HepG2 (cell line): ENCODE measurements around the gene CLEC5A. TPM values are rescaled to one million over a fixed set of nuclear protein-coding genes. Genes with fewer than 3 reads are reported as not detected.
"Not testable (repeated sequence)": the region's sequence is repeated elsewhere in the genome, so short reads cannot be mapped to it uniquely, and the experiment has no call there.

Experiments
- ATAC-seq: fragments of 200-7000 bp; cut with Tn5 transposase; 3 replicates; pipeline ENCODE4 v1.9.1; 2020; ENCODE audit warnings: mild to moderate bottlenecking, moderate library complexity
- BruUV-seq: library from RNA; stranded (reverse); fragments of 400-500 nt; replicated peaks from 2 replicates; lab custom pipeline; 2021; lab: Mats Ljungman, UMichigan
- CTCF ChIA-PET: fragments of 300-600 bp; formaldehyde crosslinking; extraction: SDS; loops from one replicate; lab custom pipeline; 2021; ENCODE audit warnings: low total read pairs, inconsistent platforms, low intra/inter-chr PET ratio; lab: Yijun Ruan, JAX
- POLR2A ChIA-PET: fragments of 350-600 bp; sonication (Branson Sonifier 250); formaldehyde crosslinking; loops from one replicate; lab custom pipeline; 2020; ENCODE audit warnings: antibody characterized with exemption, inconsistent platforms; lab: Yijun Ruan, JAX
- DNase-seq: peaks from one replicate; pipeline ENCODE4 v3.0.0-alpha.2; 2015; ENCODE audit warnings: low spot score
- FAIRE-seq: peaks from 3 replicates; lab custom pipeline; 2011; peaks lifted over from hg19 to GRCh38; lab: Jason Lieb, UNC
- H2AFZ ChIP-seq: one replicate; pipeline ENCODE4 v1.6.1; 2011; ENCODE audit warnings: low read length, inconsistent platforms
- H3K27ac ChIP-seq: fragments of 300-600 bp; 3 replicates; pipeline ENCODE4 v1.8.0; 2011; ENCODE audit warnings: mixed run types, mild to moderate bottlenecking, mixed read lengths, low read length, inconsistent platforms; ENCODE audit not compliant: insufficient read depth; ENCODE audit errors: extremely low read length
- H3K27me3 ChIP-seq, 2 experiments: fragments of 200-600 bp in 1 of 2; 2 replicates in 1 of 2; 3 replicates in 1 of 2; pipeline versions ENCODE4 v1.6.0 to v1.8.0; 2011; ENCODE audit warnings: low read length in 2 of 2, mild to moderate bottlenecking in 2 of 2, moderate library complexity in 2 of 2, inconsistent platforms in 1 of 2; ENCODE audit not compliant: insufficient read depth in 2 of 2, control insufficient read depth in 1 of 2
- H3K36me3 ChIP-seq, 2 experiments: fragments of 200-600 bp in 1 of 2; replicated peaks in 1 of 2; 2 replicates in 1 of 2; 3 replicates in 1 of 2; pipeline versions ENCODE4 v1.5.1 to v1.8.0; 2011; ENCODE audit warnings: low read length in 2 of 2, inconsistent platforms in 1 of 2; ENCODE audit not compliant: insufficient read depth in 2 of 2, control insufficient read depth in 1 of 2
- H3K4me1 ChIP-seq: 2 replicates; pipeline ENCODE4 v1.5.1; 2012; ENCODE audit warnings: low read length, inconsistent platforms; ENCODE audit not compliant: insufficient read depth
- H3K4me2 ChIP-seq: 2 replicates; pipeline ENCODE4 v1.6.0; 2011; ENCODE audit warnings: low read depth, low read length, inconsistent platforms
- H3K4me3 ChIP-seq, 3 experiments: fragments of 200-600 bp in 1 of 3; sonication (generic), shearing (Covaris generic) in 1 of 3; replicated peaks in 1 of 3; 2 replicates each; pipeline ENCODE4 v1.5.1; 2011 to 2016; ENCODE audit warnings: low read length in 3 of 3, inconsistent platforms in 2 of 3, low read depth in 2 of 3, mild to moderate bottlenecking in 2 of 3, control low read depth in 1 of 3, mixed read lengths in 1 of 3; ENCODE audit not compliant: insufficient read depth in 1 of 3
- H3K79me2 ChIP-seq: one replicate; pipeline ENCODE4 v1.6.1; 2011; ENCODE audit warnings: low read length, inconsistent platforms; ENCODE audit not compliant: insufficient read depth
- H3K9ac ChIP-seq: 2 replicates; pipeline ENCODE4 v1.6.0; 2011; ENCODE audit warnings: mild to moderate bottlenecking, low read depth, low read length, inconsistent platforms; ENCODE audit not compliant: insufficient read depth
- H3K9me3 ChIP-seq: 2 replicates; pipeline ENCODE4 v1.5.1; 2012; ENCODE audit warnings: mild to moderate bottlenecking, low read length
- H4K20me1 ChIP-seq: 2 replicates; pipeline ENCODE4 v1.6.0; 2011; ENCODE audit warnings: inconsistent platforms, mild to moderate bottlenecking, low read length, moderate library complexity; ENCODE audit not compliant: insufficient read depth
- GMEB1 ChIP-seq: sonication (generic); formaldehyde crosslinking; IDR thresholded peaks from 2 replicates; pipeline ENCODE4 v1.5.1; 2020; ENCODE audit warnings: missing genetic modification reagents, mild to moderate bottlenecking, borderline replicate concordance
- MXD1 ChIP-seq: sonication (generic); formaldehyde crosslinking; IDR thresholded peaks from 2 replicates; pipeline ENCODE4 v1.4.0; 2020; ENCODE audit warnings: mild to moderate bottlenecking, missing genetic modification reagents
- PTBP1 ChIP-seq: fragments of 200-400 bp; formaldehyde crosslinking; IDR thresholded peaks from 2 replicates; pipeline ENCODE4 v1.6.1; 2018; ENCODE audit warnings: low read length, low read depth; ENCODE audit not compliant: poor library complexity, severe bottlenecking
- SALL1 ChIP-seq: sonication (generic); formaldehyde crosslinking; IDR thresholded peaks from 2 replicates; pipeline ENCODE4 v1.8.0; 2022; ENCODE audit warnings: mild to moderate bottlenecking, missing genetic modification reagents
- SETDB1 ChIP-seq: sonication (generic); formaldehyde crosslinking; IDR thresholded peaks from 2 replicates; pipeline ENCODE4 v1.5.1; 2020; ENCODE audit warnings: missing genetic modification reagents, mild to moderate bottlenecking, borderline replicate concordance
- TERF1 ChIP-seq: sonication (generic); formaldehyde crosslinking; IDR thresholded peaks from 2 replicates; pipeline ENCODE4 v1.8.0; 2022; ENCODE audit warnings: mild to moderate bottlenecking, missing genetic modification reagents, moderate library complexity
- ZNF329 ChIP-seq: sonication (generic); formaldehyde crosslinking; IDR thresholded peaks from 2 replicates; pipeline ENCODE4 v1.9.0; 2021; ENCODE audit warnings: low read depth, mild to moderate bottlenecking, missing genetic modification reagents
- ZSCAN29 ChIP-seq: sonication (generic); formaldehyde crosslinking; conservative IDR thresholded peaks from 2 replicates; pipeline ENCODE4 v1.4.0; 2020; ENCODE audit warnings: mild to moderate bottlenecking, missing genetic modification reagents
- WGBS: methylation state at CpG from one replicate; pipeline ENCODE4 v1.1.6; 2017; ENCODE audit warnings: low lambda C conversion rate; 5-methylcytosine and 5-hydroxymethylcytosine counted together
- in situ Hi-C: cut with HindIII; loops from 2 replicates; pipeline ENCODE4 v1.10.0; 2017; ENCODE audit warnings: low pct_unique_long_range_greater_than_20kb; ENCODE audit not compliant: extremely low pct_ligation_motif_present
- intact Hi-C: fragments of 100-400 bp; cut with micrococcal nuclease; formaldehyde crosslinking; loops from one replicate; pipeline ENCODE4 v1.10.0; 2022; ENCODE audit not compliant: unreplicated experiment
- polyA plus RNA-seq, 8 experiments: library from polyadenylated mRNA; depleted of rRNA in 3 of 8; stranded (reverse) in 7 of 8; unstranded in 1 of 8; fragments of >200 nt; fragmentation: Illumina TruSeq in 4 of 8; extraction: Trizol in 4 of 8; gene quantifications; 2 replicates each; pipeline versions ENCODE4 v1.2.1 to v1.2.3, GENCODE V29; 2011 to 2016; ENCODE audit warnings: low read depth in 4 of 8, missing spikeins in 1 of 8, mixed read lengths in 1 of 8; ENCODE audit not compliant: insufficient read depth in 1 of 8
- total RNA-seq, 5 experiments: library from RNA; depleted of rRNA; stranded (reverse); fragments of >200 nt; fragmentation: Illumina TruSeq; extraction: Trizol; gene quantifications; 2 replicates each; pipeline ENCODE4 v1.2.3, GENCODE V29; 2016; ENCODE audit warnings: low read depth in 1 of 5

Gene CLEC5A
- total and polyA plus RNA-seq, 2 of the 13 experiments (the other 11 are each of a cell fraction or from before 2014, with no cell fraction given) = not detected

- H2AFZ ChIP-seq, H3K36me3 ChIP-seq, H3K27ac ChIP-seq, H3K4me3 ChIP-seq, FAIRE-seq, ATAC-seq, H3K79me2 ChIP-seq, H4K20me1 ChIP-seq, H3K4me2 ChIP-seq, H3K27me3 ChIP-seq, POLR2A ChIA-PET, intact Hi-C loops, in situ Hi-C loops, H3K9me3 ChIP-seq, H3K4me1 ChIP-seq, DNase-seq, BruUV-seq, CTCF ChIA-PET, H3K9ac ChIP-seq: not testable (repeated sequence)
- no CpG with 5 or more reads among the region's 3 CpGs for WGBS
These were observed 47.4 kb downstream of the CLEC5A start for GRCh38 chr7:141899366-141899765.

GRCh38 chr7:141891336-141891735 lies 55.4 kb downstream of the CLEC5A start:
- FAIRE-seq = no peak
- Histone ChIP-seq H3K79me2 (no peaks in the 10 kb centered on the region), H4K20me1 (no peaks in the 10 kb centered on the region), H3K36me3 (no peaks in the 10 kb centered on the region)
- no peak for TF ChIP-seq ZNF329
- TF ChIP-seq ZSCAN29 = no peak
- no peak for TF ChIP-seq PTBP1
- no peak for TF ChIP-seq SALL1
- TF ChIP-seq MXD1 = no peak
- no peak for TF ChIP-seq TERF1 (CRISPR knock-in tag)
- TF ChIP-seq SETDB1 (CRISPR knock-in tag) = no peak
- TF ChIP-seq GMEB1 (CRISPR knock-in tag) = no peak
- TF ChIP-seq, all 625 proteins: peak for 0
- BruUV-seq = no TSS peak
- Histone ChIP-seq H3K4me3 (no peak overlapping the region), H3K9ac (no peak overlapping the region), H3K27ac (no peak overlapping the region), H2AFZ (no peak overlapping the region), H3K4me2 (no peak overlapping the region), H3K4me1 (no peaks in the 10 kb centered on the region), H3K9me3 (no peaks in the 10 kb centered on the region), H3K27me3 (no peaks in the 10 kb centered on the region)
- WGBS = 28% methylated on average over 3 of the region's 3 CpGs
- DNase-seq = no peak
- POLR2A ChIA-PET = no interaction called here
- ATAC-seq = no peak
- CTCF ChIA-PET = no interaction called here
- intact Hi-C loops (no loop called here), in situ Hi-C loops (no loop called here)
